Hepatic stellate cell (primary cell): Measurements from ENCODE around the gene TMEM165.

Experiments used
- DNase-seq: peaks from one replicate; pipeline ENCODE4 v3.0.0; 2011; ENCODE audit warnings: low spot score

Gene TMEM165

DNA sequence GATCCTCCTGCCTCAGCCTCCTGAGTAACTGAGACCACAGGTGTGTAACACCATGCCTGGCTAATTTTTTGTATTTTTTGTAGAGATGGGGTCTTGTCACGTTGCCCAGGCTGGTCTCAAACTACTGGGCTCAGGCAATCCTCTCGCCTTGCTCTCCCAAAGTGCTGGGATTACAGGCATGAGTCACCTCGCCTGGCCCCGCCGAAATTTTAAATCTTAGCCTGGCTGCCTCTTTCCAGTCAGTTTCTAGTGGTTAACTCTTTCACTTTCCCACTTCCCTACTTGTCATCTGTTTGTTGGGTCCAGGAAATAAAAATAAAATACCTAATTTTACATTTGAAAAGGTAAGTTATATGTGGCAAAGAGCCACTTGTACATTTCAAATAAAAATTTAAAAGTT is 62.4 kb downstream of the TMEM165 start:
- no peak for DNase-seq

DNA sequence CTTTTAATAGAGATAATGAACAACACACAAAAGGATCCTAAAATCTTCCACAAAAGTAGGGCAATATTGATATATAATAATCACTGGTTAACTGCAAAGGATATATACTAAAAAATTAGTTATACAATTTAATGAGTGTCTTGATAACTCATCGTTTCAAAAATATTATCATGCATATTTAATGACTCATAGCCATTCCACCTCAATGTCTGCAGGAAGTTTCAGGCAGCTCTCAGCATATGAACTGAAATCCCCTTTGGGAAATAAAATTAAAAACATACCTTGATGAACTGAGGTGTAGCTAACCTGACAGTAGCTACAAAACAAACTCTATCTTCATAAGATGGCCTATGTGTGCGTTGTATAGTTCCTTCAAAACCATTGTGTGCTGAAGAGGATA is 62.9 kb downstream of the TMEM165 start:
- no peak for DNase-seq

DNA sequence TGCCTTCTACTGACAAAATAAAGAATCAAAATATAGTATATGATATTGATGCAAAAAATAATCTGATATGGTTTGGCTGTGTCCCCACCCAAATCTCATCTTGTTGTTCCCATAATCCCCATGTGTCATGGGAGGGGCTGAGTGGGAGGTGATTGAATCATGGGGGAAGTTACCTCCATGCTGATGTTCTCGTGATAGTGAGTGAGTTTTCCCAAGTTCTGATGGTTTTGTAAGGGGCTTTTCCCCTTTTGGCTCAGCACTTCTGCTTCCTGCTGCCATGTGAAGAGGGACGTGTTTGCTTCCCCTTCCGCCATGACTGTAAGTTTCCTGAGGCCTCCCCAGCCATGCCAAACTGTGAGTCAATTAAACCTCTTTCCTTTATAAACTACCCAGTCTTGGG is 70.2 kb downstream of the TMEM165 start:
- DNase-seq = no peak

DNA sequence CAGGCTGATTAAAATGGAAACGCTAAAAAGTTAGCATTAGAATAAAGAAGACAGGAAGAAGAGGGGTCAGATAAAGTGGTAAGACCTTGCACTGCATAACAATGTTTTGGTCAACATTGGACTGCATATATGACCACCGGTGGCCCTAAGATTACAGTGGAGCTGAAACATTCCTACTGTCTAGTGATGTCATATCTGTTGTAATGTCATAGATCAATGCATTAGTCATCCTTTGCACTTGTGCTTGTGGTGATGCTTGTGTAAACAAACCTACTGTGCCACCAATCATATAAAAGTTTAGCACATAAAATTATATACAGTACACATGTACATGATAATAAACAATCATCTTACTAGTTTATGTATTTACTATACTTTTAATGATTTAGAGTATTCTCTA is 73.0 kb downstream of the TMEM165 start:
- no peak for DNase-seq

DNA sequence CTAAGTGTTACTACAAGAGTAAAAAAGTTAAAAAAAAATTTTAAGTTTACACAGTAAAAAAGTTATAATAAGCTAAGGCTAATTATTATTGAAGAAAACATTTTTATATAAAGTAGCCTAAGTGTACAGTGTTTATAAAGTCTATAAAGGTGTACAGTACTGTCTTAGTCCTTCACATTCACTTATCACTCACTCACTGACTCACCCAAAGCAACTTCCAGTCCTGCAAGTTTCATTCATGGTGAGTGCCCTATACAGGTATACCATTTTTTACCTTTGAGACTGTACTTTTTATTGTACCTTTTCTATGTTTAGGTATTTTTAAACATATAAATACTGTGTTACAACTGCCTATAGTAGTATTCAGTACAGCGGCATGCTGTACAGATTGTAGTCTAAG is 74.2 kb downstream of the TMEM165 start:
- DNase-seq = no peak
